Erythroblast (primary cell): ENCODE data around the gene SLCO2A1.

Experiments used
- GATA1 ChIP-seq: IDR thresholded peaks from 2 replicates; pipeline ENCODE4 v1.6.1; 2011; ENCODE audit warnings: low read depth, mild to moderate bottlenecking, control low read depth, low read length, moderate library complexity
- POLR2A ChIP-seq: IDR thresholded peaks from 2 replicates; pipeline ENCODE4 v1.6.1; 2011; ENCODE audit warnings: mild to moderate bottlenecking, low read length

DNA sequence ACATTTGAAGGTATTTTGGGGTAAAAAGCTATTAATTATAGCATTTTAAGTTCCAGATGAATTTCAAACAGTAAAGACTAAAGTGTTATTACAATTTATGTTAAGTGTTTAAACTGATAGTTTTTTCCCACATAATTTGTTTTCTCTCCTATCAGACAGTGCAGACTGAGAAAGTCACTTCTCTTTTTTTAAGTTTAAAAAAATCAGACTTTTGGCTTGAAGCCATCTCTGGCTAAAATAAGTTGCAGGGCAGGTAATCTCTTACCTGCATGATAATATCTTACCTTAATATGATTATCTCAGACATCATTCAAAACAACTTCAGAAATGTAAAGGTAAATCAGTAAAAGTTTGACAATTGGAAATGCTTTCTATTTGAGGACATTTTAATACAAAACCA, 112.6 kb downstream of the SLCO2A1 start:
- no peak for TF ChIP-seq POLR2A
- no peak for TF ChIP-seq GATA1
